Activated B cell treated with CpG ODN at 0.5 μM for 24 hours (primary cell): ENCODE data around the gene RCAN1. TPM values are rescaled to one million over a fixed set of nuclear protein-coding genes. Genes with fewer than 3 reads are reported as not detected.

Source experiments
- ATAC-seq: fragments of 200-7000 bp; cut with Tn5 transposase; one replicate; pipeline ENCODE4 v1.10.0; 2021; ENCODE audit warnings: low read depth, mild to moderate bottlenecking, moderate library complexity
- CTCF ChIA-PET: fragments of 350-600 bp; sonication (Branson Sonifier 250); formaldehyde crosslinking; loops from one replicate; lab custom pipeline; 2021; ENCODE audit warnings: antibody characterized with exemption; lab: Charles Lee
- POLR2A ChIA-PET: fragments of 350-600 bp; sonication (Branson Sonifier 250); formaldehyde crosslinking; loops from one replicate; lab custom pipeline; 2021; ENCODE audit warnings: antibody characterized with exemption; lab: Charles Lee
- DNase-seq: peaks from one replicate; pipeline ENCODE4 v3.0.0; 2022
- H3K27ac Mint-ChIP-seq: one replicate; pipeline ENCODE4 v1.8.0; 2020; ENCODE audit warnings: mixed read lengths
- H3K27me3 Mint-ChIP-seq: one replicate; pipeline ENCODE4 v1.8.0; 2021; ENCODE audit warnings: mixed read lengths
- H3K36me3 Mint-ChIP-seq: one replicate; pipeline ENCODE4 v1.8.0; 2021; ENCODE audit warnings: low read depth, mixed read lengths
- H3K4me1 Mint-ChIP-seq: one replicate; pipeline ENCODE4 v1.8.0; 2021; ENCODE audit warnings: mixed read lengths
- H3K4me3 Mint-ChIP-seq: one replicate; pipeline ENCODE4 v1.8.0; 2020; ENCODE audit warnings: mild to moderate bottlenecking, mixed read lengths
- H3K9me3 Mint-ChIP-seq: one replicate; pipeline ENCODE4 v1.8.0; 2020; ENCODE audit warnings: mixed read lengths
- intact Hi-C: fragments of 100-400 bp; cut with micrococcal nuclease; formaldehyde crosslinking; loops from one replicate; pipeline ENCODE4 v1.15.1; 2024
- total RNA-seq: library from RNA; stranded (reverse); gene quantifications from 2 replicates; pipeline ENCODE4 v1.2.3, GENCODE V29; 2022
- TF ChIP-seq, protein P1 (sequence below): fragments of 200-600 bp; IDR thresholded peaks from one replicate; pipeline ENCODE4 v1.8.0; 2022; ENCODE audit warnings: antibody characterized with exemption, mild to moderate bottlenecking

The RCAN1 gene
- total RNA-seq, 1 donor from 2014 or later: 5.8 TPM

DNA sequence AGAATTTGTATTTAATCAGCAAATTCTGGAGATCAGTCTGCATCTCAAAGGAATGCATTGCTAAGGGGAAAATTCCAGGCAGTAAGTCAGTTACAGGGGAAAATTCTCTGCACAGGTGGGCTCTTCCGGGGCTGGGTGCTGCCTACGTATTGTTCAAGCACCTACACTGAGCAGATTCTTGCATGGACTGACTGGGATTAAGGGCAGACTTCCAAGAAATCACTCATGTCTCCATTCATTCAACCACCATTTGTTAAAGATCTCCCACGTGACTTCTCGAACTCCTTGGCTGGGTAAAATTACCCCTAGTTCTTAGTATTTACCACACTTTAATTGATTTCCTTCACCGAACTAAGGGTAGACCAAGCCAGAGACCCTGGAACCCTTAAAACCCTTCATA lies 74.7 kb downstream of the RCAN1 start:
- Mint-ChIP-seq H3K4me1 (peaks cover 14% of the 10 kb centered on the region), H3K27me3 (no peaks in the 10 kb centered on the region), H3K9me3 (no peaks in the 10 kb centered on the region), H3K4me3 (no peak overlapping the region), H3K27ac (no peak overlapping the region), H3K36me3 (no peaks in the 10 kb centered on the region)
- POLR2A ChIA-PET: no interaction called here
- intact Hi-C loops: loop anchor here (10.0 kb wide), 1 partner anchor 625 kb away; the partner anchor contains the start of gene ATP5PO
- CTCF ChIA-PET: no interaction called here
- ATAC-seq (no peak), DNase-seq (no peak)
- TF ChIP-seq, protein P1, sequence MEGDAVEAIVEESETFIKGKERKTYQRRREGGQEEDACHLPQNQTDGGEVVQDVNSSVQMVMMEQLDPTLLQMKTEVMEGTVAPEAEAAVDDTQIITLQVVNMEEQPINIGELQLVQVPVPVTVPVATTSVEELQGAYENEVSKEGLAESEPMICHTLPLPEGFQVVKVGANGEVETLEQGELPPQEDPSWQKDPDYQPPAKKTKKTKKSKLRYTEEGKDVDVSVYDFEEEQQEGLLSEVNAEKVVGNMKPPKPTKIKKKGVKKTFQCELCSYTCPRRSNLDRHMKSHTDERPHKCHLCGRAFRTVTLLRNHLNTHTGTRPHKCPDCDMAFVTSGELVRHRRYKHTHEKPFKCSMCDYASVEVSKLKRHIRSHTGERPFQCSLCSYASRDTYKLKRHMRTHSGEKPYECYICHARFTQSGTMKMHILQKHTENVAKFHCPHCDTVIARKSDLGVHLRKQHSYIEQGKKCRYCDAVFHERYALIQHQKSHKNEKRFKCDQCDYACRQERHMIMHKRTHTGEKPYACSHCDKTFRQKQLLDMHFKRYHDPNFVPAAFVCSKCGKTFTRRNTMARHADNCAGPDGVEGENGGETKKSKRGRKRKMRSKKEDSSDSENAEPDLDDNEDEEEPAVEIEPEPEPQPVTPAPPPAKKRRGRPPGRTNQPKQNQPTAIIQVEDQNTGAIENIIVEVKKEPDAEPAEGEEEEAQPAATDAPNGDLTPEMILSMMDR: no peak

DNA sequence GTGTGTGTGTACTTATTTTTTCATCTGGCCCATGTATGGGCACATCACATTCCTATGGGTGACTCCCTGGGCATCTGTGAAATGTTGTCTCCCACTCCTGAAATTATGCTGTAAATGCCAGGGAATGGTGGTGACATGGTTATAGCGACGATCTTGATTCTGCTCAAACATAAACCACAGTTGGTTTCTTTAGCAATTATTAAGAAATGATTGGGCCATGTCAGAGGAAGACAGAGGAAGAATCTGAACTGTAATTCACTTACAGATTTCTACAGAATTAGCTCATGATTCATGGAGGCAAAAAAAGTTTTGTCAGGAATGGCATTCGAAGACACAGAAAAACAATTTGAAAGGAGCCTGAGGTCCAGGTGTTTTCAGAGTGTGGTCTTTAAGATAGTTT lies 77.1 kb downstream of the RCAN1 start:
- no peaks in the 10 kb centered on the region for H3K27me3 Mint-ChIP-seq
- H3K4me3 Mint-ChIP-seq: no peak overlapping the region
- H3K27ac Mint-ChIP-seq: no peak overlapping the region
- H3K36me3 Mint-ChIP-seq: no peaks in the 10 kb centered on the region
- H3K9me3 Mint-ChIP-seq: no peaks in the 10 kb centered on the region
- CTCF ChIA-PET: no interaction called here
- DNase-seq: no peak
- TF ChIP-seq, protein P1: no peak
- ATAC-seq: no peak
- no peaks in the 10 kb centered on the region for H3K4me1 Mint-ChIP-seq
- POLR2A ChIA-PET: no interaction called here
- intact Hi-C loops: no loop called here

- ATAC-seq: no peak
- H3K27ac Mint-ChIP-seq: no peak overlapping the region
Observed at GRCh38 chr21:34536820-34537219, 78.1 kb downstream of the RCAN1 start.

DNA sequence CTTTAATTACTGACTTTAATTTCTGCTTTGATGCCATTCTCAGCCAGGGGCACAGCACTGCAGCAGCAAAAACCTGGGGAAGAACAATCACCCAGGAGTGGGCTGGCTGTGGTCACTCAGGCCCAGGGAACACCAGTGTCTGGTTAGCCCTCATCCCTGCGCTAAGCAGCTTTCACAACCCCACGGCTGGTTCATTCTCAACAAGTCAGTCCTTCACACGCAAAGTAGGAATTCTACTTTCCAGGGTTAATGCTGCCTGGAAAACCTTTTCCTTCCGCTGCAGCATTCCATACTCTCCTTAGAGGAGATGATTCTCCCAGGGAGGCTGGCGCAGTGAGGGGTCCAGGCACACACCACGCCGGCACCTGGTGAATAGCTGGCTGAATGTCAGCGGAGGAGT lies 78.6 kb downstream of the RCAN1 start:
- H3K4me1 Mint-ChIP-seq: no peaks in the 10 kb centered on the region

More at GRCh38 chr21:34536820-34537219, 78.1 kb downstream of the RCAN1 start:
- CTCF ChIA-PET: no interaction called here
- H3K27me3 Mint-ChIP-seq: no peaks in the 10 kb centered on the region
- no peaks in the 10 kb centered on the region for H3K9me3 Mint-ChIP-seq
- H3K36me3 Mint-ChIP-seq: no peaks in the 10 kb centered on the region
- no peak overlapping the region for H3K4me3 Mint-ChIP-seq
- POLR2A ChIA-PET: interaction anchor here (0.6 kb wide), 1 partner anchor 138 kb away, joined by 7 read pairs; no protein-coding TSS in a partner anchor
- TF ChIP-seq, protein P1: no peak
- no peak for DNase-seq
- intact Hi-C loops: no loop called here
- H3K4me1 Mint-ChIP-seq: no peaks in the 10 kb centered on the region

DNA sequence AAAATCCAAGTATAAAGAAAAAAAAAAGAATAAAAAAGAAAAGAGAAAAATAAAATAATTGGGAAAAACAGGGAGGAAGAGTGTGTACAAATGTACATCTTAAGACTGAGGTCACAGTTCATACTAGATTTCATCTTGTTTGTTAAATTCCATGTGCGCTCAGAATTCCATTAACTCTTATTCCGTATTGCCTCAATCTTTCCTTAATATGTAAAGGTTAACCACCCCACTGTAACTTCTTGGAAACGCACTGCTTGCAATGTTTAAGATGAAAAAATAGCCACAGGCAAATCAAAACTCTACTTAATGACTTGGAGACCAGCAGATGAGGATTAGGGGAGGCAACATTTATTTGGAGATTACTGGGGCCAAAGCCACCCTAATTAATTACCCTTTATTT lies 79.0 kb downstream of the RCAN1 start:
- H3K27ac Mint-ChIP-seq: no peak overlapping the region
- H3K27me3 Mint-ChIP-seq: no peaks in the 10 kb centered on the region
- no peak for ATAC-seq
- no peaks in the 10 kb centered on the region for H3K9me3 Mint-ChIP-seq
- intact Hi-C loops: no loop called here
- POLR2A ChIA-PET: no interaction called here
- CTCF ChIA-PET: no interaction called here
- no peaks in the 10 kb centered on the region for H3K36me3 Mint-ChIP-seq
- TF ChIP-seq, protein P1: no peak
- no peaks in the 10 kb centered on the region for H3K4me1 Mint-ChIP-seq
- DNase-seq: no peak
- H3K4me3 Mint-ChIP-seq: no peak overlapping the region

More for the DNA sequence above, 78.6 kb downstream of the RCAN1 start:
- H3K9me3 Mint-ChIP-seq: no peaks in the 10 kb centered on the region
- H3K27me3 Mint-ChIP-seq: no peaks in the 10 kb centered on the region
- ChIA-PET POLR2A (no interaction called here), CTCF (no interaction called here)
- no peaks in the 10 kb centered on the region for H3K36me3 Mint-ChIP-seq
- intact Hi-C loops: no loop called here
- H3K4me3 Mint-ChIP-seq: no peak overlapping the region
- TF ChIP-seq, protein P1: no peak
- ATAC-seq: no peak
- no peak overlapping the region for H3K27ac Mint-ChIP-seq
- DNase-seq: no peak
